IMR-90 (cell line): ENCODE results near the gene TOP2B. TPM values are rescaled to one million over a fixed set of nuclear protein-coding genes. Genes with fewer than 3 reads are reported as not detected.

Experiments used
- ATAC-seq: fragments of 200-7000 bp; cut with Tn5 transposase; 2 replicates; pipeline ENCODE4 v1.9.1; 2020; ENCODE audit warnings: low read depth, mild to moderate bottlenecking, moderate library complexity
- BruUV-seq: library from RNA; stranded (reverse); fragments of 400-500 nt; replicated peaks from 2 replicates; lab custom pipeline; 2021; lab: Mats Ljungman, UMichigan
- CTCF ChIA-PET: fragments of 300-600 bp; formaldehyde crosslinking; extraction: SDS; loops from one replicate; lab custom pipeline; 2021; ENCODE audit warnings: antibody characterized with exemption; lab: Yijun Ruan, JAX
- POLR2A ChIA-PET: fragments of 300-600 bp; sonication (Branson Sonifier 250); formaldehyde crosslinking; loops from one replicate; lab custom pipeline; 2022; ENCODE audit warnings: antibody characterized with exemption; ENCODE audit not compliant: unreplicated experiment; lab: Charles Lee
- DNase-seq: peaks from one replicate; pipeline ENCODE4 v3.0.0; 2013
- H2AFZ ChIP-seq: replicated peaks from 2 replicates; pipeline ENCODE3; 2013; ENCODE audit warnings: low read length, mild to moderate bottlenecking; ENCODE audit not compliant: poor library complexity
- H2AK5ac ChIP-seq: 2 replicates; pipeline ENCODE4 v1.6.1; 2013; ENCODE audit warnings: low read depth, low read length, inconsistent platforms
- H2AK9ac ChIP-seq: replicated peaks from 2 replicates; pipeline ENCODE3; 2013; ENCODE audit warnings: mild to moderate bottlenecking, low read depth, low read length, moderate library complexity; ENCODE audit not compliant: poor library complexity
- H2BK120ac ChIP-seq: 2 replicates; pipeline ENCODE4 v1.6.1; 2013; ENCODE audit warnings: low read depth, low read length, inconsistent platforms
- H2BK15ac ChIP-seq: 3 replicates; pipeline ENCODE4 v1.6.1; 2013; ENCODE audit warnings: low read depth, low read length, inconsistent platforms
- H2BK20ac ChIP-seq: 2 replicates; pipeline ENCODE4 v1.6.1; 2013; ENCODE audit warnings: low read depth, mild to moderate bottlenecking, inconsistent platforms, low read length, moderate library complexity
- H2BK5ac ChIP-seq: 2 replicates; pipeline ENCODE4 v1.6.1; 2013; ENCODE audit warnings: mild to moderate bottlenecking, low read depth, low read length, inconsistent platforms; ENCODE audit not compliant: poor library complexity, severe bottlenecking
- H3K14ac ChIP-seq: replicated peaks from 2 replicates; pipeline ENCODE4 v1.6.1; 2013; ENCODE audit warnings: low read depth, low read length, inconsistent platforms
- H3K18ac ChIP-seq: 2 replicates; pipeline ENCODE4 v1.6.1; 2013; ENCODE audit warnings: low read depth, low read length, control low read depth
- H3K23ac ChIP-seq: 2 replicates; pipeline ENCODE4 v1.6.1; 2013; ENCODE audit warnings: low read depth, low read length, inconsistent platforms
- H3K27ac ChIP-seq: 2 replicates; pipeline ENCODE4 v1.5.1; 2013; ENCODE audit warnings: mild to moderate bottlenecking, control low read depth, low read length; ENCODE audit not compliant: insufficient read depth
- H3K27me3 ChIP-seq: 2 replicates; pipeline ENCODE4 v1.6.1; 2013; ENCODE audit warnings: low read length; ENCODE audit not compliant: control insufficient read depth, insufficient read depth
- H3K36me3 ChIP-seq: 2 replicates; pipeline ENCODE4 v1.6.1; 2013; ENCODE audit warnings: low read length, mixed read lengths; ENCODE audit not compliant: control insufficient read depth, insufficient read depth
- H3K4ac ChIP-seq: 2 replicates; pipeline ENCODE4 v1.6.1; 2013; ENCODE audit warnings: low read depth, low read length, inconsistent platforms
- H3K4me1 ChIP-seq: 2 replicates; pipeline ENCODE4 v1.6.1; 2013; ENCODE audit warnings: low read length, mixed read lengths; ENCODE audit not compliant: control insufficient read depth, insufficient read depth
- H3K4me2 ChIP-seq: 2 replicates; pipeline ENCODE4 v1.6.1; 2013; ENCODE audit warnings: low read depth, mild to moderate bottlenecking, control low read depth, low read length, moderate library complexity
- H3K4me3 ChIP-seq: 2 replicates; pipeline ENCODE4 v1.5.1; 2013; ENCODE audit warnings: low read depth, mild to moderate bottlenecking, control low read depth, low read length, moderate library complexity; ENCODE audit not compliant: insufficient read depth
- H3K56ac ChIP-seq: 2 replicates; pipeline ENCODE4 v1.6.1; 2013; ENCODE audit warnings: low read length, inconsistent platforms; ENCODE audit not compliant: insufficient read depth; ENCODE audit errors: extremely low read depth
- H3K79me1 ChIP-seq, 2 experiments: 2 replicates each; pipeline ENCODE4 v1.6.1; 2013; ENCODE audit warnings: low read length in 2 of 2, inconsistent platforms in 1 of 2, low read depth in 1 of 2
- H3K9ac ChIP-seq: 2 replicates; pipeline ENCODE4 v1.6.1; 2013; ENCODE audit warnings: low read depth, low read length, control low read depth
- H3K9me1 ChIP-seq: 2 replicates; pipeline ENCODE4 v1.6.1; 2013; ENCODE audit warnings: low read length, inconsistent platforms; ENCODE audit not compliant: insufficient read depth
- H3K9me3 ChIP-seq: 2 replicates; pipeline ENCODE4 v1.6.1; 2013; ENCODE audit warnings: low read length; ENCODE audit not compliant: control insufficient read depth, insufficient read depth
- H4K20me1 ChIP-seq: 2 replicates; pipeline ENCODE4 v1.6.1; 2013; ENCODE audit warnings: low read length, inconsistent platforms; ENCODE audit not compliant: insufficient read depth
- H4K5ac ChIP-seq: 2 replicates; pipeline ENCODE4 v1.6.1; 2013; ENCODE audit warnings: mild to moderate bottlenecking, low read depth, low read length, control low read depth
- H4K8ac ChIP-seq, 2 experiments: 2 replicates each; pipeline ENCODE4 v1.6.1; 2013; ENCODE audit warnings: low read depth in 2 of 2, low read length in 2 of 2, control low read depth in 1 of 2, inconsistent platforms in 1 of 2
- H4K91ac ChIP-seq: 2 replicates; pipeline ENCODE4 v1.6.1; 2013; ENCODE audit warnings: low read depth, low read length, inconsistent platforms; ENCODE audit not compliant: insufficient read depth
- BHLHE40 ChIP-seq: fragments of 150-350 bp; IDR thresholded peaks from 2 replicates; pipeline ENCODE4 v1.6.1; 2016; ENCODE audit warnings: mild to moderate bottlenecking, low read depth, low read length
- CEBPB ChIP-seq: IDR thresholded peaks from 2 replicates; pipeline ENCODE4 v1.6.1; 2012; ENCODE audit warnings: low read depth, low read length, improper control_type of control experiment
- CHD1 ChIP-seq: IDR thresholded peaks from 2 replicates; pipeline ENCODE4 v1.6.1; 2012; ENCODE audit warnings: low read depth, low read length, improper control_type of control experiment
- FOS ChIP-seq: fragments of 150-350 bp; IDR thresholded peaks from 2 replicates; pipeline ENCODE4 v1.6.1; 2016; ENCODE audit warnings: low read depth, low read length
- MAFK ChIP-seq: IDR thresholded peaks from 2 replicates; pipeline ENCODE4 v1.6.1; 2012; ENCODE audit warnings: low read depth, low read length, improper control_type of control experiment
- MAZ ChIP-seq: IDR thresholded peaks from 2 replicates; pipeline ENCODE4 v1.6.1; 2012; ENCODE audit warnings: low read depth, mild to moderate bottlenecking, low read length, improper control_type of control experiment, moderate library complexity, borderline replicate concordance
- MXI1 ChIP-seq: IDR thresholded peaks from 2 replicates; pipeline ENCODE4 v1.6.1; 2012; ENCODE audit warnings: low read depth, mild to moderate bottlenecking, low read length, moderate library complexity, borderline replicate concordance
- POLR2A ChIP-seq: IDR thresholded peaks from 2 replicates; pipeline ENCODE4 v1.6.1; 2012; ENCODE audit warnings: mild to moderate bottlenecking, low read depth, low read length
- RAD21 ChIP-seq: IDR thresholded peaks from 2 replicates; pipeline ENCODE4 v1.6.1; 2012; ENCODE audit warnings: low read length, improper control_type of control experiment
- RFX5 ChIP-seq: IDR thresholded peaks from 2 replicates; pipeline ENCODE4 v1.8.0; 2012; ENCODE audit warnings: low read depth, mild to moderate bottlenecking, low read length, moderate library complexity
- SMC3 ChIP-seq: fragments of 150-350 bp; IDR thresholded peaks from 2 replicates; pipeline ENCODE4 v1.6.1; 2016; ENCODE audit warnings: low read depth, mild to moderate bottlenecking, antibody characterized with exemption, low read length, moderate library complexity
- WGBS, 2 experiments: methylation state at CpG; one replicate each; pipeline versions ENCODE4 v1.1.5 to v1.1.7; 2013; ENCODE audit warnings: missing lambda C conversion rate in 2 of 2; ENCODE audit not compliant: insufficient read length in 1 of 2; ENCODE audit errors: extremely low coverage in 2 of 2; 5-methylcytosine and 5-hydroxymethylcytosine counted together
- dilution Hi-C: fragments of 300-500 bp; cut with HindIII; formaldehyde crosslinking; loops from one replicate; pipeline ENCODE4 v1.14.3; 2018; ENCODE audit warnings: low sequenced_read_pairs; ENCODE audit not compliant: unreplicated experiment
- in situ Hi-C: fragments of 300-500 bp; cut with MboI; formaldehyde crosslinking; loops from 3 replicates; pipeline ENCODE4 v1.14.3; 2019; ENCODE audit warnings: low sequenced_read_pairs, inconsistent platforms, mixed read lengths
- intact Hi-C: fragments of 100-400 bp; cut with micrococcal nuclease; formaldehyde crosslinking; loops from 2 replicates; pipeline ENCODE4 v1.10.0; 2022
- polyA plus RNA-seq, 3 experiments: library from polyadenylated mRNA; depleted of rRNA; stranded (reverse); fragments of >200 nt; gene quantifications; 2 replicates each; pipeline ENCODE4 v1.2.3, GENCODE V29; 2012; ENCODE audit warnings: low replicate concordance in 1 of 3
- total RNA-seq: library from RNA; depleted of rRNA; stranded (reverse); fragments of >200 nt; gene quantifications from 2 replicates; pipeline ENCODE4 v1.2.3, GENCODE V29; 2012
- TF ChIP-seq, protein P1 (sequence below): fragments of 150-350 bp; IDR thresholded peaks from 2 replicates; pipeline ENCODE4 v1.6.1; 2016; ENCODE audit warnings: low read depth, mild to moderate bottlenecking, low read length, moderate library complexity, borderline replicate concordance
- TF ChIP-seq, protein P2 (sequence below): conservative IDR thresholded peaks from 2 replicates; pipeline ENCODE4 v1.5.1; 2012; ENCODE audit warnings: mild to moderate bottlenecking, low read depth, low read length, improper control_type of control experiment
- TF ChIP-seq, protein P3 (sequence below): fragments of 150-350 bp; IDR thresholded peaks from 2 replicates; pipeline ENCODE4 v1.6.1; 2017; ENCODE audit warnings: mild to moderate bottlenecking, antibody characterized with exemption, low read length, low read depth

Gene TOP2B
- total and polyA plus RNA-seq, 2 of the 4 experiments (the other 2 are of a cell fraction): 45.5 to 53.4 TPM

DNA sequence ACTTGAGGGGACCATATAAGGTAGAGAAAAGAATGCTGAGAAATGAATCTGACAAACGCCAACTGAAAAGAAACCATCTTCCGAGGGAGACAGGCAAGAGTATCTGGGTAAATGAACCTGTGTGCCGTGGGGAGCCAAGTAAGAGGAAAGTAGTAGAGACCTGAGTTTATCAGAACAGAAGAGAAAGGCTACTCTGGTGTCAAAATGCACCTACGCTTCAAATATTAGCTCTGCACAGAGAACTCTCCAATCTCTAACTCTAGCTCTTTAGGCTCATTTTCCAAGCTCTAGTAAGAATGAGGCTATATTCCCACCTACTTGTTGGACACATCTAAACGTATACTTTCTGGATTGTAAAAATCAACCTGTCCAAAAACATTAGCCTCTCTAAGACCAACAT lies 53.5 kb downstream of the TOP2B start:
- WGBS, 2 experiments: no CpG with 5 or more reads among the region's 5 CpGs
- Histone ChIP-seq H2AK5ac (no peak overlapping the region), H3K14ac (no peak overlapping the region), H4K8ac (no peak overlapping the region), H3K4me2 (no peak overlapping the region), H2AK9ac (no peak overlapping the region), H3K36me3 (peaks cover 20% of the 10 kb centered on the region; the same call in 1 of the 2 replicates), H4K5ac (no peak overlapping the region), H2BK5ac (no peak overlapping the region), H2BK15ac (no peak overlapping the region), H3K4me1 (no peaks in the 10 kb centered on the region), H3K56ac (no peak overlapping the region), H4K20me1 (no peaks in the 10 kb centered on the region), H2AFZ (no peak overlapping the region), H3K23ac (no peak overlapping the region), H2BK120ac (no peak overlapping the region), H3K9me3 (no peaks in the 10 kb centered on the region), H3K4ac (no peak overlapping the region), H3K79me1 (peaks cover 0 to 4% of the 10 kb centered on the region in 2 experiments; a peak in 1 of 4 replicates), H3K4me3 (no peak overlapping the region), H3K27me3 (no peaks in the 10 kb centered on the region), H3K27ac (no peak overlapping the region), H3K9ac (no peak overlapping the region), H4K91ac (no peak overlapping the region), H3K18ac (no peak overlapping the region), H2BK20ac (no peak overlapping the region), H3K9me1 (no peaks in the 10 kb centered on the region)
- ChIA-PET POLR2A (no interaction called here), CTCF (no interaction called here)
- in situ Hi-C loops: no loop called here
- intact Hi-C loops: no loop called here
- DNase-seq (no peak), ATAC-seq (no peak)
- TF ChIP-seq, protein P1, sequence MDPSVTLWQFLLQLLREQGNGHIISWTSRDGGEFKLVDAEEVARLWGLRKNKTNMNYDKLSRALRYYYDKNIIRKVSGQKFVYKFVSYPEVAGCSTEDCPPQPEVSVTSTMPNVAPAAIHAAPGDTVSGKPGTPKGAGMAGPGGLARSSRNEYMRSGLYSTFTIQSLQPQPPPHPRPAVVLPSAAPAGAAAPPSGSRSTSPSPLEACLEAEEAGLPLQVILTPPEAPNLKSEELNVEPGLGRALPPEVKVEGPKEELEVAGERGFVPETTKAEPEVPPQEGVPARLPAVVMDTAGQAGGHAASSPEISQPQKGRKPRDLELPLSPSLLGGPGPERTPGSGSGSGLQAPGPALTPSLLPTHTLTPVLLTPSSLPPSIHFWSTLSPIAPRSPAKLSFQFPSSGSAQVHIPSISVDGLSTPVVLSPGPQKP: no peak
- TF ChIP-seq SMC3 (no peak), RAD21 (no peak), MXI1 (no peak), FOS (no peak), CEBPB (no peak), BHLHE40 (no peak), MAZ (no peak), POLR2A (no peak), CHD1 (no peak), MAFK (no peak), RFX5 (no peak)
- TF ChIP-seq, protein P2, sequence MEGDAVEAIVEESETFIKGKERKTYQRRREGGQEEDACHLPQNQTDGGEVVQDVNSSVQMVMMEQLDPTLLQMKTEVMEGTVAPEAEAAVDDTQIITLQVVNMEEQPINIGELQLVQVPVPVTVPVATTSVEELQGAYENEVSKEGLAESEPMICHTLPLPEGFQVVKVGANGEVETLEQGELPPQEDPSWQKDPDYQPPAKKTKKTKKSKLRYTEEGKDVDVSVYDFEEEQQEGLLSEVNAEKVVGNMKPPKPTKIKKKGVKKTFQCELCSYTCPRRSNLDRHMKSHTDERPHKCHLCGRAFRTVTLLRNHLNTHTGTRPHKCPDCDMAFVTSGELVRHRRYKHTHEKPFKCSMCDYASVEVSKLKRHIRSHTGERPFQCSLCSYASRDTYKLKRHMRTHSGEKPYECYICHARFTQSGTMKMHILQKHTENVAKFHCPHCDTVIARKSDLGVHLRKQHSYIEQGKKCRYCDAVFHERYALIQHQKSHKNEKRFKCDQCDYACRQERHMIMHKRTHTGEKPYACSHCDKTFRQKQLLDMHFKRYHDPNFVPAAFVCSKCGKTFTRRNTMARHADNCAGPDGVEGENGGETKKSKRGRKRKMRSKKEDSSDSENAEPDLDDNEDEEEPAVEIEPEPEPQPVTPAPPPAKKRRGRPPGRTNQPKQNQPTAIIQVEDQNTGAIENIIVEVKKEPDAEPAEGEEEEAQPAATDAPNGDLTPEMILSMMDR: no peak
- TF ChIP-seq, protein P3, sequence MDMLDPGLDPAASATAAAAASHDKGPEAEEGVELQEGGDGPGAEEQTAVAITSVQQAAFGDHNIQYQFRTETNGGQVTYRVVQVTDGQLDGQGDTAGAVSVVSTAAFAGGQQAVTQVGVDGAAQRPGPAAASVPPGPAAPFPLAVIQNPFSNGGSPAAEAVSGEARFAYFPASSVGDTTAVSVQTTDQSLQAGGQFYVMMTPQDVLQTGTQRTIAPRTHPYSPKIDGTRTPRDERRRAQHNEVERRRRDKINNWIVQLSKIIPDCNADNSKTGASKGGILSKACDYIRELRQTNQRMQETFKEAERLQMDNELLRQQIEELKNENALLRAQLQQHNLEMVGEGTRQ: no peak
- no TSS peak for BruUV-seq
- dilution Hi-C loops: no loop called here
